GM11168 (cell line): ENCODE results near the gene SLC8A1.

ENCODE experiments used
- in situ Hi-C: fragments of 300-500 bp; cut with MboI; formaldehyde crosslinking; loops from one replicate; pipeline ENCODE4 v1.12.0; 2022; ENCODE audit warnings: low sequenced_read_pairs; ENCODE audit not compliant: unreplicated experiment

Gene SLC8A1

DNA sequence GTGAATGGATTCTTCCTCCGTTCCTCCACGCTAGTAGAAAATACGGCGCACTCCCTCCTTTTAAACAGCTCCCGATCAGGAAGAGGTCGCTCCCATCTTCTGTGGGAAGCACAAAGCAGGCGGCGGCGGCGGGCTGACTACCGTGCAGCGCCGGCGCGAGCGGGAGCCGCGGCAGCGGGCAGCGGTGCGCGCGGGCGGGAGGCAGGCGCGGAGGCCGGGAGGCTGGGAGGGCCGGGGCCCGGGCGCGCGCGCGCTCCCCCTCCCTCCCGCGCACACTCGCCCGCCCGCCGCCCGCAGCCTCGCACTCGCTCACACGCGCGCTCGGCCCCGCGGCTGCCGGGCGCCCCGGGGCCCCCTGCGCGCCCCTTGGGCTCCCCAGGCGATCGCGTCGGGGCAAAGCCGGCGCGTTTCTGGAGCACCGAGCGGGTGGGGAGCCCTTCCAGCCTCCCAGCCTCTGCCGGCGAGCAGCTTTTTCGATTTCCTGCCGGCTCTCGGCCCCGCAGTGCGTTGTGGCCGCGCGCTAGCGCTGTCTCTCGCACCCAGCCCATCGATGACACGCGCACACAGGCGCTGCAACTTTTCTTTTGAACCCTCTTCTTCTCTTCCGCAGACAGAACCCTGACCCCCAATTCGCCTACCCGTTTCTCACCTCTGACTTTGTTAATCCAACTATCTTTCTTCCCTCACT is at the start of gene SLC8A1:
Gene SLC8A1, minus strand, starts transcription at position 173 of the 688 bp plus-strand sequence.
- in situ Hi-C loops, result no loop called here

DNA sequence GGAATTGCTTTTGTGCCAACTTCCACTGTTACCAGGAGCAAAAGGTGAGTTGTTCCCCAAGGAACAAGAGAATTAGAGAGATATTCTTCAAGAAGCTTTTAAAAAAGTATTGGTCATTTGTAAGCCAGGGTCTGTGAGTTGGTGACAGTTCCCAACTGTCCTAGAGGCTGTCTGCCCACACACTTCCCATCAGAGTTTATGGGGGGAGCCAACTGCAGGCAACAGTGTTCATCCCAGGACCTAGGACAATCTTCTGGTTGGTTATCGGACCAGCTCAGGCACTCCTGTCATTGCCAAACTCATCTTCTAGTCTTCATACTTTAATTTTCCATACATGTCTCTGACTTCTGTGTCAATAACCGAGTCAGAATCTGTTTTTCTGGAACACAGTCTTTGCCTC is 47.5 kb upstream of the SLC8A1 start:
- in situ Hi-C loops, result no loop called here

DNA sequence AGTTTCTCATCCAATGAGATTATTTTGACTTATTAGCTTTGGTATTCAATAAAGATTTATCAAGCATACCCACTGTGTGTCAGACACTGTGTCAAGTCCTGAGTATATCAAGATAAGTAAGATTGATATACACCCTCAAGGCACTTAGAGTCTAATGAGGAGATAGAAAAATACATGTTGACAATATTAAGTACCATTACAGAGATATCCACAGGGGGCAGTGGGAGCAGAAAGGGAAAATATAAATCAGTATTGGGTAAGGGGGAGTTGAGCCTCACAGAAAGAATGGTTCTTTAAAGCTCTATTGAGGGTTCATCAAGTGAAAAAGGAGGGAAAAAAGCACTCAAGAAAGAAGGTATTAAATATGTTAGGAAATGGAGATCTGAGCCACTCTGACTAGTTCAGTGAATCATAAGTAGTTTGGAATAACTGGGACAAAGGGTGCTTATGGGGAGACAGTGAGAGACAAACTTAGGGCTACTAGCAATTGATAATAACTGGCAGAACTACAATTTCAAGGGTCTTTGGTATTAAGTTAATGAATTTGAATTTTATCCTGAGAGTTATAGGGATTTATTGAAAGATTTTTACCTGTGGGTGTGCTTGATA is 45.5 kb upstream of the SLC8A1 start:
- in situ Hi-C loops, result no loop called here

DNA sequence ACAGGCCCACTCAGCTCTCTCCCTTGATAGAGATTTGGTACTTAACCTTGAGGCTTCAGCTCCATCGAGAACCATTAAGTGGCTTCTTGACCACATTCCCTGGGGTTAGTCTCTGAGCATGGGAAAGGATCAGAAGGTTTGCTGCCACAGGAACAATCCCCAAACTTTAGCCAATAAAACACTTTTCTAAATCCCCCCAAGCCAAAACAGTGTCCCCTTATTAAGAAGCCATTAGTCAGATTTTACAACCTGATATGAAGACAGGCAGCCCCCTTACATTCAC is 37.7 kb upstream of the SLC8A1 start:
- in situ Hi-C loops, result no loop called here

DNA sequence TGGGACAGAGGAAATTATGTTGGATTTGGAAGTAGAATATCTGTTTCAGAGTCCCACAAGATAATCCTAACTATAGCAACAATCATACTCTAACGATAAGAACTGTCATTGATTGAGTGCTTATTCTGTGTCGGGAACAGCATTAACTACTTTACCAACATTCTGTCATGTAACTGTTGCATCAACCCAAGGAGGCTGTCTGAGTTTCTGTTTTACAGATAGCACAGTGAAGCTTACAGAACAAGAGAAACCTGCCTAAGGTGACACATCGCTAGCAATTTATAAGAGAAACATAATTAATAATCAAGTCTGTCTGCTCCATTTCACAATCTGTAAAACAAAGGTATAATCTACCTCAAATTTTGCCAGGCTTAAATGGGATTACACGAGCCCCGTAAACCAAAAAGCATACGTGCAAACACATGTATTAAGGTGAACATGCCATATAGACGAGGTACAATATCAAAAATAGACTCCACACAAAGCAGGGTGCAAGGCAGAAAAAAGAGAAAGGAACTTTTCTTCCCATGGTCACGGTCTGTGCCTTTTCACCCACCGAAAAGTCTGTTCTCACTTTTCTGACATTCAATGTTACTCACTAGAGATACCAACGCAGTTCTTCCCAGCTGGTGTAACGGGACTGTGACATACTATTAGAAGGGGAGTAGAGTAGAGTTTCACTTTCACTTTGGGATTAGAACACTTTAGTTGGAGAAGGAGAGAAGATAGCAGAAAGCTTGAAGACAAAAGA is 37.2 kb upstream of the SLC8A1 start:
- in situ Hi-C loops, result no loop called here

DNA sequence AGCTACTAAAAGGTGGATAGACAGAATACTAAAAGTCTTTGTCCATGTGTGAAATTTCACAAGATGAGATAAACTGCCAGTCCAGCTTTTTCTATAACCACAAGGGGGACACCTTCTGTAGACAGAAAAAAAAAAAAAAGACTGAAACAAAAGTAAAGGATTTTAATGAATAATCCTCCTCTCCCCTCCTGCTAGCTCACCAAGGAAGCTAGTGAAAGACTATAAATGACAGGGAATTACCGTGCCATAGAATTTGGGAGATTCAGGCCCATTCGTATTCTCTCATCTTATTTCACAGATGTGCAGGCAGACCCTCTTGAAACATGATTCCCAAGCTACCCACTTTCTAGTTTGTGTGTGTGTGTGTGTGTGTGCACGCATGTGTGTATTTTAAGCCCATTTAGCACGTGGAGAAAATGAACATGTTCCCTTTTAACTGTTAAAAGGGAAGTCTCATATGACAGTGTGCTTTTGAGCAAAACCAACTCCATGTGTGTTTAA is 36.3 kb upstream of the SLC8A1 start:
- in situ Hi-C loops, result no loop called here

DNA sequence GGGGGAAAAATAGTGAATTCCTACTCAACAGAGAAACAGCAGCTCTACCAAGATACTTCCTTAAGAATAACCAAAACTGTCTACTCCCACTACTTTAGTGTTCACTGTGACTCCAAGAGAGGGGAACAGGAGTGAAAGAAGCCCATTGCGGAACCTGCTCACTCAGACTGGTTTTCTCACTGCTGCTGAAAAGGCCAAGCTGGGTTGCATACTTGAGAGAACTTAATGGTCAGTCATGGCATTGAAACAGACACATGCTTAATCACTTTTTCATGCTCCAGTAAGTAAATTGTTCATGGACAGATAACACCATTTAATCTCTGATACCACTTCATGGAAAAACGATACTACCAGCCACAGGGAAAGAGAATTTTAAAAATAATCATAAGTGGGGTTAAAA is 35.7 kb upstream of the SLC8A1 start:
- in situ Hi-C loops, result no loop called here

DNA sequence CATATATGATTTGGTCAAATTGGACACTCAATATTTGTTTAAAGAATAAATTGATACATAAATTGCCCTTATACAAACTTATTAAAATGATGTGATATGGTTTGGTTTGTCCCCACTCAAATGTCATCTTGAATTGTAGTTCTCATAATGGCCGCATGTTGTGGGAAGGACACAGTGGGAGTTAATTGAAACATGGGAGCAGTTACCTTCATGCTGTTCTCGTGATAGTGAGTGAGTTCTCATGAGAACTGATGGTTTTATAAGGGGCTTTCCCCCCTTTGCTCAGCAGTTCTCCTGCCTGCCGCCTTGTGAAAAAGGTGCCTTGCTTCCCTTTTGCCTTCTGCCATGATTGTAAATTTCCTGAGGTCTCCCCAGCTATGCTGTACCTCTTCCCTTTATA is 34.0 kb upstream of the SLC8A1 start:
- in situ Hi-C loops, result no loop called here

DNA sequence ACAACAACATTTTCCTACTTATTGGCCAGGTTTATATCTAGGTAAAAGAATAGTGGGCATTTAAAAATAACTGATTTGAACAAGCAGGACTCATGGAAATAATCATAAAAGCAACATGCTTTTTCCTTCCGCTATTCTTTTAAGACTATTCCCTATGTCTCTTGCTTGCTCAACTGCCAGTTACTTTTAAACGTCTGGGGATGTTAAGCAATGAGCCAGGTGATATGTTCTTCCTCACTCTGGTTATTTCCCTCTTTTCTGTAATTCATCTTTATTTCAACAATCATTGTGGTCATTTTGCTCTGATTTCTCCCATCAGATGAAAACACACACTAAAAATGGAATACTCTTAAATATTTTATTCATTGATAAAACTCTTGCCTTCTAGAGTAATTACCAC is 33.4 kb upstream of the SLC8A1 start:
- in situ Hi-C loops, result no loop called here

DNA sequence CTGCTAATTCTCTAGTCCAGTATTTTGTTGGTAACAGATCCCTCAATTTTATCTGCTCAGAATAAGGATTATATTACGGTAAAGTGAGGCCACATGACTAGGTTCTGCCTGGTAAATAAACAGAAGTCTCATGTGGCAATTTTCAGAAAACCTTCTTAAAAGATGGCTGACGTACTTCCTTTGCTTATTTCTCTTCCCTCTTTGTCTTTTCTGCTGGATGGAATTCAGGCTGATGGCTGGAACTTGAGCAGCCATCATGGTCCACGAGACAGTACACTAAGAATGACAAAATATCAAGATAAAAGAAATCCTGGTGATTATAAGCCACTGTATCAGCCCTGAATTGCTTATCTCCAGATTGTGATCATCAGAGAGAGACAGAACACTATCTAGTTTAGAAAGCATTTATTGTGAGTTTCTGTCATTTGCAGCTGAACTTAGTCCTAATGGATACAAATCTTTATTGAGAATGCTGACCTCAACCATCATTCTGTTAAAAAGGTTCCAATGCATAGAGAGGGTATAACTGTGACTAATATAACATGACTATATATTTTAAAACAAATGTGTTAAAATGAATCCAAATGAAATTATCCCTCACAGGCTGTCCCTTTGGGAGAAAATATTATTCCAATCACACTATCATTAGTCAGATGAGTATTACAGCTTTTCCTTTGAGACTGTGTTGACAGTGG is 31.8 kb upstream of the SLC8A1 start:
- in situ Hi-C loops, result no loop called here

DNA sequence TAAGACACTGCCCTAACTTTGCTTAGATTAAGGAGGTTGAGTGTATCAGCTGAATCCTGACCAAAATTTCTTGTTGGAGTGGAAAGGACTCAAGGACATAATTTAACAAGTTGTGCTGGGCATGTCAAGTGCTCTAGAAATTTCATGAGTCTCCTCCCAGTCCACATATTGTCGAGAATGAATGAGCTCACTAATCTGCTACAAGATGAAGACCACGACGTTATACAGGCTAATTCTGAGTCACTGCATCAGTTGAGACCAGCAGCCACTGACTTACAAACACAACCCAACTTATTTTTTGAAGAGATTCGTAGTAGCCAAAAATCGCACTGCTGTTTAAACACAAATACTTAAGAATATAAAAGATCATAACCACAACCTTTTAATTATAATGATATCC is 28.7 kb upstream of the SLC8A1 start:
- in situ Hi-C loops, result no loop called here

DNA sequence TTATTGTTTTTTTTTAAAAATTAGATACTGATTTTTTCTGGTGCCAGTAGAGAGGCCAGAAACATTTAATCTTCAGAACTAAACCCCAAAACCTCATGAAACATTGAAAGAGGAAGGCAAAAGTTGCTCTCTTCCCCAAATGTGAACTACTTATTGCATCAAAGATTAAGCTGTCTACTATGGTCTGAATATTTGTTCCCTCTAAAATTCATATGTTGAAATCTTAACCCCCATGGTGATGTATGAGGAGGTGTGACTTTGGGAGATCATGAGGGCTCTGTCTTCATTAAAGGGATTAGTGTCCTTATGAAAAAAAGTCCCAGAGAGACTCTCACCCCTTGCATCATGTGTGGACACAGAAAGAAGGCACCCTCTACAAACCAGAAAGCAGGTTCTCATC is 28.2 kb upstream of the SLC8A1 start:
- in situ Hi-C loops, result no loop called here

DNA sequence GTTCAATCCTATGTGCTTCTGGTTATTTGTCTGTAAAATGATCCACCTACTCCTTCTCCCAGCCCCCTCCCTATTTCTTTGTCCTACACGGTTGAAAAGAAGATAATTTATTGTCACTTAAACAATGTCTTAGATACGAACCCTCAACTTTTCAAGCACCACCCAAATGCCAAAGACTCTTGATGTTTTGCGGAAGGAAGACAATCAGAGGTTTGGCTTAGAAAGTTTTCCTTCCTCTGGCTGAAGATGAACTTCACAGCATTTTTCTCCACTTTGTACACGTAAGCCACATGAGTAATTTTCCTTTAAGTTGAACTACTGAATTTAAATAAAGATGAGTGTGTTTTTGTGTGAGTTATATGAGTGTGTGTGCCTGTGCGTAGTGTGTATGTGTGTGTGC is 25.5 kb upstream of the SLC8A1 start:
- in situ Hi-C loops, result no loop called here

DNA sequence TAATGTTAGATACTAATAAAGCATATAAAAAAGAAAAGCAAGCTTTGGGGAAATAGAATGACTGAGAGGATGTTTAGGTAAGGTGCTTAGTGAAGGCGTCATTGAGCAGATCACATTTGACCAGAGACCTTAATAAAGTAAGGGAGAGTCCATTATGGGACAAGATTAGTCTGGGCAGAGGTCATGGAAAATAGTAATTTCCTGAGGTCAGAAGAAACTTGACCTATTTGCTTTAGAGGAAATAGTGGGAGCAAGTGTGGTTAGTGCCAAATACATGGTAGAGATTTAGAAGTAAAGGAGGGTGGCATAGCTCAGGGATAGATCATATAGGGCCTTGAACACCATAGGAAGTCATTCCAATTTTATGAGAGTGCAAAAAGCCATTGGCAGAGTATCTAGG is 24.5 kb upstream of the SLC8A1 start:
- in situ Hi-C loops, result no loop called here

DNA sequence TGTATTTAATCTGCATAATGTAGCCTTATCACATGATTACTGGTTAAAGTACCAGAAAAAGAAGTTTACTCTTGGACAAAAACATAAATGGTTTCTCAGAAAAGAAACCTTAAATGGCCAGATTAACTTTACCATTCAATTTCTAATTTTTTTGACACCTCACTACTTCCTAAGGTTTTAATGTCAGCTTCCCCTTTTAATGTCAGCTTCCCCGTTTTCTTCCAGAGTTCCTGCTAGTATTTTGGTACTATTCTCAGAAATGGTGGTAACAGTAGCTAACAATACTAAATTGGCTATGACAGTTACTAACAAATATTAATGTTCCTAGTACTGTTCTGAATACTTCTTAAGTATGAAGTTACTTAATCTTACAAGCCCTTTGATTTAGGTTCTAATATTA is 22.4 kb upstream of the SLC8A1 start:
- in situ Hi-C loops, result no loop called here

DNA sequence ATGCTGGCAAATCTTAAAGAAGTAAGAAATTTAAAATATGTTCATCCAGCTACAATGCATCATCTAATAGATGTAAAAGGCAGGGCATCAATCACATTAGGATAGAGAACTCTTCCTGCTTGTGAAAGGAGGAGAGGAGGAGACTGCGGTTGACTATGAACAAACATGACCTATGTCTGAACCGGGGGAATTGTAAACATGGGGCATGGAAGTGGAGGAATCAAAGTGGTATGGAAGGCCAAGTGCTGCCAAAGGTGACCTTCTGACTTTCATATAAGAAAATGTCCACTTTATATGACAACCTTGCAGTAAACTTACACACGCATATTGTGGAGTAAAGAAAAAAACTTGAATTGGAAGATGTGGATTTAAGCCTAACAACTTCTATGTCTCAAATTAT is 20.0 kb upstream of the SLC8A1 start:
- in situ Hi-C loops, result no loop called here

DNA sequence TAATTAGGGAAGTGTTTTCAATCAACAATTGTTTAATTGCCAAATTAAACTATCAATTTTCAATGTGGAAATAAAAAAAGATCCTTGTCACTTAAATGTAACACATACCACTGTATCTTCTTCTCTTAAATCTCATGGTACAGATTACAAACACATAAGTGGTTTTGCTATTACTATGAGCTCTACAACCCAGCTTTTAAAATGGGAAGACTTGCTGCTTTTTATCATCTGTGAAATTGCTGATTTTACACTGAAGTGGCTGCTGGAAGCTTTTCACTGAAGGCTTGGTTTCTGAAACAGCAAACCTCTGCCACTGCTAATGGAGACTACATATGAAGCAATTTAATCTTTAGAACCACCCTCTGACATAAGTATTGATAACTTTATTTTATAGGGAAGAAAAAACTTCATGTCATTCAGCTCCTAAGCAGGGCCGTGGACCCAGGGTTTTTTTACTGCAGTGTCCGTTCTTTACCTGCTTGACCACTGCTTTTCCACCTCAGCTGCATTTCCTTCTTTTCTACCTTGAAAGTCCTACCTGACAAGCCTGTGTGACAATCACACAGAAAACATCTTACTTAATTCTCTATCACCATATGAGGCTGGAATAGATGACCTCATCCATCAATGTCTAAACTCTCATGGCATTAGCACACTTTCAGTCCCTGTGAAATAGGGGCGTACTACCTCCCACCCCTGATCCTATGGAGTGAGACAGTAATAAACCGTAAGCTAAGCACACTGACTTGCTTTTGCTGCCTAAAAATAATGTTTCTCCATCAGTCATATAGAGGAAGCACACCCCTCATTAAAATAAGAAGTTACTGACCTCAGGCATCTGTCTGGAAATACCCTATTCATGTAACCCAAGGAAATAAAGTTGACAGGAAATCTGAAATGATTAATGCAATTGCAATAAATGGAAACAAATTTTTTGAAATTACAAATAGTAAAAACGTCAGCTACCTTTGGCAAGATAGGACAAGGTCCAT is 19.2 kb upstream of the SLC8A1 start:
- in situ Hi-C loops, result no loop called here

DNA sequence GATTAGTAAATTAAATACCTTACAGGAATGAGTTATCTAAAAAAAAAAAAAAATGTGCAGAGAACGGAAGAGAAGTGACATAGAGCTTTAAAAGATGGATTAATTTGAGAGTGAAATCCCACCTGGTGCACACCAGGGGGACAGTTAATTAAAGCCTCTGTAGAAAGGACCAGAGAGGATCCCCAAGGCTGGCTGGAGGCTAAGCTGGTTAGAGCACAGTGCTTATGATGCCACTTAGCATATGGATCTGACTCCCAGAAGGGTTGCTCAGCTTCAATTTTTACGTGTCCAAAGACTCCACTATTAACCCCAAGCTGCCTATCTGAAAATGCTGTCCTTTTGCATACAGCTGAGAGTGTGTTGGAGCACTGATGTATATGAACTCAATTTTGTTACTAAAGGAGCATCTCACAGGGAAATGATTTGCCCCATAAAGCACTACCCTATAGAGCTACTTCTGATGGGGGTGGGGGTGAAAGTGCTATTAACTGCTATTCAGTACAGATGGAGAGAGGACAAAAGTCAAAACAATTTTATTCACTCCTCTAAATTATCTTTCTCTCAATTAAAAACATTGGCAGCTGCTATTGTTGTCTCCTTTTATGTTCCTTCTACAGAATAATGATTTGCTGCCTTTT is 15.2 kb upstream of the SLC8A1 start:
- in situ Hi-C loops, result no loop called here

DNA sequence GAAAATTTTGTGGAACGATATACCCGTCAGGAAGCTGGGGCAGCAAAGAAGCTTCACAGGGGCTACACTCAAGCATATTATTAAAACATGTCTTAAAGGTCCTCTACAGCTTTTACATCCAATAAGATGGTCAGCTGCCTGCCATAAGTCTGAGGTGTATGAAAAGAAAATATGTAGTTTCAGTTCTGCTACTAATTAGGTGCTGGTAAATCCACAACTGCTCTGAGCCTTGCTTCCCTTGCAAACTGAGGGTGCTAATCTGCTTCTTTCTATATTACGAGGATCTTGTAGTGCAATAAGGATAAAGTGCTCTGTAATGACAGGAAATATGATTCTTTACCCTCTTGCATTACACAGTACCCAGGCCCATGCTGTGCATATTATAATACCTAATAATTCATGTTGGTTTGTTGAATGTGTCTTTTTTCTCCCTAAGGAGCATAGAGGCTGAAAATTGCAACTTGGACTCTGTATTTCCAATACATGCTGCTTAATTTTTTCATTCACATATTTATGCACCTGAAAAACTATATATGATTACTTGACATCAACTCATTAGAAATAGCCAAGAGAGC is 14.5 kb upstream of the SLC8A1 start:
- in situ Hi-C loops, result no loop called here
